Measurements from ENCODE around the gene OTUD7B. TPM values are rescaled to one million over a fixed set of nuclear protein-coding genes. Genes with fewer than 3 reads are reported as not detected.

The OTUD7B gene
- total and polyA plus RNA-seq, 2 experiments from 2014 or later, result 3.6 to 17.8 TPM

GRCh38 chr1:149933208-149933607, 77.3 kb downstream of the OTUD7B start:
- TF ChIP-seq EZH2phosphoT487 (IDR thresholded peaks at IDR 0.05; ENCODE audit: low read depth, severe bottlenecking, unreplicated experiment) (no peak), CTCF (IDR thresholded peaks at IDR 0.05; ENCODE audit: poor library complexity) (no peak), EZH2 (IDR thresholded peaks at IDR 0.05; ENCODE audit: borderline replicate concordance) (no peak)
- H3K36me3 ChIP-seq (replicated peaks; ENCODE audit: insufficient read depth, low read depth), result no peaks in the 10 kb centered on the region
- no peak overlapping the region for H3K4me3 ChIP-seq
- H3K4me2 ChIP-seq, result no peak overlapping the region
- no peaks in the 10 kb centered on the region for H3K9me3 ChIP-seq (ENCODE audit: low read depth)
- DNase-seq (ENCODE audit: low spot score), result no peak
- no peaks in the 10 kb centered on the region for H4K20me1 ChIP-seq (ENCODE audit: insufficient read depth, poor library complexity, severe bottlenecking)
- H3K27me3 ChIP-seq, result no peaks in the 10 kb centered on the region
- no peak overlapping the region for H3K27ac ChIP-seq
- peaks cover 19% of the 10 kb centered on the region for H3K79me2 ChIP-seq
- no peaks in the 10 kb centered on the region for H3K9me2 ChIP-seq (replicated peaks; ENCODE audit: insufficient read depth)
- H3K4me1 ChIP-seq (ENCODE audit: insufficient read depth), result peaks cover 34% of the 10 kb centered on the region
- H2AFZ ChIP-seq, result no peak overlapping the region
- 99% methylated on average over 4 of the region's 4 CpGs for WGBS (ENCODE audit: low lambda C conversion rate, missing lambda C conversion rate)

- WGBS (ENCODE audit: low lambda C conversion rate, missing lambda C conversion rate), result 84% methylated on average over 8 of the region's 8 CpGs
- no peak overlapping the region for H3K4me3 ChIP-seq
- no peaks in the 10 kb centered on the region for H3K36me3 ChIP-seq (replicated peaks; ENCODE audit: insufficient read depth, low read depth)
- no peaks in the 10 kb centered on the region for H3K27me3 ChIP-seq
- H3K79me2 ChIP-seq, result peaks cover 19% of the 10 kb centered on the region
- TF ChIP-seq EZH2phosphoT487 (IDR thresholded peaks at IDR 0.05; ENCODE audit: low read depth, severe bottlenecking, unreplicated experiment) (no peak), CTCF (IDR thresholded peaks at IDR 0.05; ENCODE audit: poor library complexity) (no peak), EZH2 (IDR thresholded peaks at IDR 0.05; ENCODE audit: borderline replicate concordance) (no peak)
- H3K9me2 ChIP-seq (replicated peaks; ENCODE audit: insufficient read depth), result no peaks in the 10 kb centered on the region
- H3K27ac ChIP-seq, result no peak overlapping the region
- H3K4me1 ChIP-seq (ENCODE audit: insufficient read depth), result peaks cover 27% of the 10 kb centered on the region
- no peaks in the 10 kb centered on the region for H4K20me1 ChIP-seq (ENCODE audit: insufficient read depth, poor library complexity, severe bottlenecking)
- H3K9me3 ChIP-seq (ENCODE audit: low read depth), result no peaks in the 10 kb centered on the region
- no peak overlapping the region for H3K4me2 ChIP-seq
- H2AFZ ChIP-seq, result no peak overlapping the region
- DNase-seq (ENCODE audit: low spot score), result no peak
Measured at GRCh38 chr1:149932474-149932873, 78.1 kb downstream of the OTUD7B start.

GRCh38 chr1:149931212-149931790, 79.2 kb downstream of the OTUD7B start:
- Histone ChIP-seq H3K4me1 (ENCODE audit: insufficient read depth) (peaks cover 24% of the 10 kb centered on the region), H3K27ac (peak overlapping the region; percentile 13), H3K4me2 (no peak overlapping the region), H4K20me1 (ENCODE audit: insufficient read depth, poor library complexity, severe bottlenecking) (peaks cover 6% of the 10 kb centered on the region), H3K9me2 (replicated peaks; ENCODE audit: insufficient read depth) (no peaks in the 10 kb centered on the region), H2AFZ (no peak overlapping the region), H3K9me3 (ENCODE audit: low read depth) (no peaks in the 10 kb centered on the region), H3K79me2 (peaks cover 31% of the 10 kb centered on the region), H3K27me3 (no peaks in the 10 kb centered on the region), H3K36me3 (replicated peaks; ENCODE audit: insufficient read depth, low read depth) (no peaks in the 10 kb centered on the region), H3K4me3 (no peak overlapping the region)
- DNase-seq (ENCODE audit: low spot score), result no peak
- 95% methylated on average over 13 of the region's 13 CpGs for WGBS (ENCODE audit: low lambda C conversion rate, missing lambda C conversion rate)
- no peak for TF ChIP-seq CTCF (IDR thresholded peaks at IDR 0.05; ENCODE audit: poor library complexity)
- TF ChIP-seq EZH2phosphoT487 (IDR thresholded peaks at IDR 0.05; ENCODE audit: low read depth, severe bottlenecking, unreplicated experiment), result no peak
- TF ChIP-seq EZH2 (IDR thresholded peaks at IDR 0.05; ENCODE audit: borderline replicate concordance), result no peak
